Measurements from ENCODE around the gene RNF150.

- no peak for TF ChIP-seq POLR2A (IDR thresholded peaks at IDR 0.05)
- no peak for TF ChIP-seq CTCF (IDR thresholded peaks at IDR 0.05)
These were observed 152.7 kb downstream of the RNF150 start for GRCh38 chr4:140980426-140981200.

Data from body of pancreas (tissue), 4 donors.